Stimulated activated CD4-positive, alpha-beta T cell treated with anti-CD3 and anti-CD28 coated beads, Interleukin-12 subunit alpha, Interleukin-12 subunit beta, amount 100 ng/mL, for 24 hours (primary cell): ENCODE measurements around the gene PAFAH1B2.

Source experiments
- DNase-seq, 2 experiments: peaks; one replicate each; pipeline ENCODE4 v3.0.0-alpha.2; 2020; ENCODE audit warnings: low read depth in 2 of 2

PAFAH1B2 gene

GRCh38 chr11:117187799-117188481 lies 43.9 kb downstream of the PAFAH1B2 start:
- DNase-seq = no peak

GRCh38 chr11:117188620-117189081 lies 44.6 kb downstream of the PAFAH1B2 start:
- no peak for DNase-seq

- DNase-seq = no peak
These were observed 45.3 kb downstream of the PAFAH1B2 start for GRCh38 chr11:117189191-117189940.

- DNase-seq = no peak
These were observed 46.0 kb downstream of the PAFAH1B2 start for GRCh38 chr11:117189941-117190544.

- DNase-seq = no peak
These were observed 47.8 kb downstream of the PAFAH1B2 start for GRCh38 chr11:117191680-117192400.

- no peak for DNase-seq
These were observed 48.4 kb downstream of the PAFAH1B2 start for GRCh38 chr11:117192401-117192875.

- no peak for DNase-seq
These were observed 49.3 kb downstream of the PAFAH1B2 start for GRCh38 chr11:117193130-117194020.

GRCh38 chr11:117194267-117194666 lies 50.2 kb downstream of the PAFAH1B2 start:
- no peak for DNase-seq

- no peak for DNase-seq
These were observed 51.2 kb downstream of the PAFAH1B2 start for GRCh38 chr11:117195258-117195657.

GRCh38 chr11:117195761-117196160 lies 51.7 kb downstream of the PAFAH1B2 start:
- no peak for DNase-seq

- no peak for DNase-seq
These were observed 52.9 kb downstream of the PAFAH1B2 start for GRCh38 chr11:117197006-117197405.

GRCh38 chr11:117197516-117198456 lies 53.7 kb downstream of the PAFAH1B2 start:
- no peak for DNase-seq

GRCh38 chr11:117198613-117199012 lies 54.5 kb downstream of the PAFAH1B2 start:
- DNase-seq = no peak

GRCh38 chr11:117199053-117199915 lies 55.2 kb downstream of the PAFAH1B2 start, which contains the start of gene TAGLN:
Gene TAGLN (plus strand): TSS chr11:117199370. CDS start chr11:117203014, 3,644 bp downstream.
- DNase-seq = no peak

GRCh38 chr11:117199916-117200812 lies 56.1 kb downstream of the PAFAH1B2 start:
- DNase-seq = no peak

GRCh38 chr11:117200813-117201657 lies 56.9 kb downstream of the PAFAH1B2 start:
- DNase-seq = no peak
